GM04503 (cell line): ENCODE measurements around the gene SNX27.
A peak's percentile ranks its signal among the peaks of the same experiment; 100 is the strongest.
"Not testable (repeated sequence)": the region's sequence is repeated elsewhere in the genome, so short reads cannot be mapped to it uniquely, and the experiment has no call there.

ENCODE experiments used
- DNase-seq: peaks from one replicate; pipeline ENCODE4 v3.0.0-alpha.2; 2012; ENCODE audit warnings: low read depth

Gene SNX27

GRCh38 chr1:151604291-151604690 is 7.6 kb upstream of the SNX27 start:
- no peak for DNase-seq

- DNase-seq: no peak
Observed at GRCh38 chr1:151606384-151606783, 5.5 kb upstream of the SNX27 start.

- no peak for DNase-seq
Observed at GRCh38 chr1:151606857-151607256, 5.0 kb upstream of the SNX27 start.

GRCh38 chr1:151610142-151610541 is 1.7 kb upstream of the SNX27 start:
- DNase-seq: no peak

GRCh38 chr1:151611288-151611790 is 511 bp upstream of the SNX27 start:
- DNase-seq: peak; percentile 44

GRCh38 chr1:151612501-151613281 is 841 bp downstream of the SNX27 start:
- DNase-seq: no peak

GRCh38 chr1:151613282-151613780 is 1.5 kb downstream of the SNX27 start:
- no peak for DNase-seq

- DNase-seq: no peak
Observed at GRCh38 chr1:151615711-151616504, 4.1 kb downstream of the SNX27 start.

- DNase-seq: no peak
Observed at GRCh38 chr1:151616505-151616849, 4.6 kb downstream of the SNX27 start.

- DNase-seq: no peak
Observed at GRCh38 chr1:151618003-151618402, 6.2 kb downstream of the SNX27 start.

GRCh38 chr1:151618470-151618869 is 6.6 kb downstream of the SNX27 start:
- DNase-seq: no peak

- not testable (repeated sequence) for DNase-seq
Observed at GRCh38 chr1:151618996-151619395, 7.1 kb downstream of the SNX27 start.

- DNase-seq: no peak
Observed at GRCh38 chr1:151619489-151620093, 7.7 kb downstream of the SNX27 start.

- no peak for DNase-seq
Observed at GRCh38 chr1:151620286-151620685, 8.4 kb downstream of the SNX27 start.

- no peak for DNase-seq
Observed at GRCh38 chr1:151621351-151621750, 9.5 kb downstream of the SNX27 start.

GRCh38 chr1:151624783-151625182 is 12.9 kb downstream of the SNX27 start:
- DNase-seq: no peak

GRCh38 chr1:151626740-151627334 is 15.0 kb downstream of the SNX27 start:
- DNase-seq: no peak

GRCh38 chr1:151629278-151629677 is 17.4 kb downstream of the SNX27 start:
- no peak for DNase-seq

- DNase-seq: no peak
Observed at GRCh38 chr1:151635479-151636072, 23.7 kb downstream of the SNX27 start.

GRCh38 chr1:151638074-151638775 is 26.4 kb downstream of the SNX27 start:
- no peak for DNase-seq

- DNase-seq: no peak
Observed at GRCh38 chr1:151638812-151639211, 27.0 kb downstream of the SNX27 start.
